Neural progenitor cell (in vitro differentiated cells): ENCODE data around the gene ARIH1. TPM values are rescaled to one million over a fixed set of nuclear protein-coding genes. Genes with fewer than 3 reads are reported as not detected.

Experiments
- DNase-seq: peaks from one replicate; pipeline ENCODE4 v3.0.0-alpha.2; 2016; ENCODE audit warnings: low spot score
- H2AFZ ChIP-seq: fragments of 200-600 bp; sonication (generic); replicated peaks from 2 replicates; pipeline ENCODE4 v1.6.1; 2016; ENCODE audit warnings: antibody characterized with exemption
- H3F3A ChIP-seq: fragments of 200-600 bp; sonication (generic); 2 replicates; pipeline ENCODE4 v1.6.1; 2016; ENCODE audit warnings: antibody characterized with exemption, low read depth
- H3K27ac ChIP-seq: fragments of 200-600 bp; sonication (generic); 2 replicates; pipeline ENCODE4 v1.5.1; 2016; ENCODE audit warnings: mild to moderate bottlenecking
- H3K27me3 ChIP-seq: fragments of 200-600 bp; sonication (generic); 2 replicates; pipeline ENCODE4 v1.6.1; 2016; ENCODE audit warnings: mild to moderate bottlenecking, moderate library complexity
- H3K36me3 ChIP-seq: fragments of 200-600 bp; sonication (generic); 2 replicates; pipeline ENCODE4 v1.5.1; 2016
- H3K4me1 ChIP-seq: fragments of 200-600 bp; sonication (generic); 2 replicates; pipeline ENCODE4 v1.6.1; 2016; ENCODE audit warnings: mixed run types
- H3K4me2 ChIP-seq: fragments of 200-600 bp; sonication (generic); 2 replicates; pipeline ENCODE4 v1.6.1; 2016
- H3K4me3 ChIP-seq: fragments of 200-600 bp; sonication (generic); 2 replicates; pipeline ENCODE4 v1.5.1; 2016
- H3K79me2 ChIP-seq: fragments of 200-600 bp; sonication (generic); 2 replicates; pipeline ENCODE4 v1.6.1; 2016; ENCODE audit warnings: low read depth
- H3K9ac ChIP-seq: fragments of 200-600 bp; sonication (generic); 2 replicates; pipeline ENCODE4 v1.6.1; 2016
- H3K9me3 ChIP-seq: fragments of 200-600 bp; sonication (generic); 2 replicates; pipeline ENCODE4 v1.5.1; 2016; ENCODE audit warnings: low read depth
- H4K20me1 ChIP-seq: fragments of 200-600 bp; sonication (generic); 2 replicates; pipeline ENCODE4 v1.6.1; 2016; ENCODE audit warnings: low read depth
- H3K27ac Mint-ChIP-seq: 3 replicates; pipeline ENCODE4 v1.8.0; 2021; ENCODE audit warnings: mixed read lengths
- H3K27me3 Mint-ChIP-seq: 2 replicates; pipeline ENCODE4 v1.8.0; 2022; ENCODE audit warnings: low read depth, mild to moderate bottlenecking, inconsistent platforms, moderate library complexity, mixed read lengths; ENCODE audit not compliant: insufficient read depth
- H3K36me3 Mint-ChIP-seq: 3 replicates; pipeline ENCODE4 v1.8.0; 2021; ENCODE audit warnings: mixed read lengths
- H3K4me1 Mint-ChIP-seq: 3 replicates; pipeline ENCODE4 v1.8.0; 2021; ENCODE audit warnings: mixed read lengths
- H3K4me3 Mint-ChIP-seq: 3 replicates; pipeline ENCODE4 v1.8.0; 2021; ENCODE audit warnings: mild to moderate bottlenecking, moderate library complexity, mixed read lengths
- H3K9me3 Mint-ChIP-seq: 3 replicates; pipeline ENCODE4 v1.8.0; 2020; ENCODE audit warnings: mixed read lengths
- EZH2 ChIP-seq: fragments of 200-600 bp; sonication (generic); IDR thresholded peaks from 2 replicates; pipeline ENCODE4 v1.6.1; 2017; ENCODE audit warnings: antibody characterized with exemption, mild to moderate bottlenecking, moderate library complexity
- EZH2phosphoT487 ChIP-seq: fragments of 200-600 bp; sonication (generic); IDR thresholded peaks from 2 replicates; pipeline ENCODE4 v1.6.1; 2017; ENCODE audit warnings: antibody characterized with exemption
- total RNA-seq: library from RNA; depleted of rRNA; stranded (reverse); fragments of >200 nt; gene quantifications from 2 replicates; pipeline ENCODE4 v1.2.3, GENCODE V29; 2015; ENCODE audit warnings: low replicate concordance
- TF ChIP-seq, protein P1 (sequence below): fragments of 200-600 bp; sonication (generic); IDR thresholded peaks from 2 replicates; pipeline ENCODE4 v1.5.1; 2017; ENCODE audit warnings: antibody characterized with exemption, mild to moderate bottlenecking

ARIH1 gene
- total RNA-seq, 1 donor from 2014 or later, result 68.0 TPM

- TF ChIP-seq EZH2phosphoT487 (no peak), EZH2 (no peak)
- TF ChIP-seq, protein P1, sequence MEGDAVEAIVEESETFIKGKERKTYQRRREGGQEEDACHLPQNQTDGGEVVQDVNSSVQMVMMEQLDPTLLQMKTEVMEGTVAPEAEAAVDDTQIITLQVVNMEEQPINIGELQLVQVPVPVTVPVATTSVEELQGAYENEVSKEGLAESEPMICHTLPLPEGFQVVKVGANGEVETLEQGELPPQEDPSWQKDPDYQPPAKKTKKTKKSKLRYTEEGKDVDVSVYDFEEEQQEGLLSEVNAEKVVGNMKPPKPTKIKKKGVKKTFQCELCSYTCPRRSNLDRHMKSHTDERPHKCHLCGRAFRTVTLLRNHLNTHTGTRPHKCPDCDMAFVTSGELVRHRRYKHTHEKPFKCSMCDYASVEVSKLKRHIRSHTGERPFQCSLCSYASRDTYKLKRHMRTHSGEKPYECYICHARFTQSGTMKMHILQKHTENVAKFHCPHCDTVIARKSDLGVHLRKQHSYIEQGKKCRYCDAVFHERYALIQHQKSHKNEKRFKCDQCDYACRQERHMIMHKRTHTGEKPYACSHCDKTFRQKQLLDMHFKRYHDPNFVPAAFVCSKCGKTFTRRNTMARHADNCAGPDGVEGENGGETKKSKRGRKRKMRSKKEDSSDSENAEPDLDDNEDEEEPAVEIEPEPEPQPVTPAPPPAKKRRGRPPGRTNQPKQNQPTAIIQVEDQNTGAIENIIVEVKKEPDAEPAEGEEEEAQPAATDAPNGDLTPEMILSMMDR, result no peak
- no peak for DNase-seq
- Histone ChIP-seq H3F3A (peaks cover 9% of the 10 kb centered on the region), H3K79me2 (no peaks in the 10 kb centered on the region), H3K4me3 (no peak overlapping the region), H3K4me2 (no peak overlapping the region), H4K20me1 (peaks cover 3% of the 10 kb centered on the region), H3K9ac (no peak overlapping the region), H3K27me3 (no peaks in the 10 kb centered on the region), H2AFZ (no peak overlapping the region), H3K4me1 (no peaks in the 10 kb centered on the region), H3K27ac (no peak overlapping the region), H3K36me3 (peaks cover 22% of the 10 kb centered on the region), H3K9me3 (no peaks in the 10 kb centered on the region)
- H3K27me3 Mint-ChIP-seq, result no peaks in the 10 kb centered on the region
- H3K4me1 Mint-ChIP-seq, result peaks cover 7% of the 10 kb centered on the region
- no peak overlapping the region for H3K4me3 Mint-ChIP-seq
- peaks cover 15% of the 10 kb centered on the region for H3K36me3 Mint-ChIP-seq
- H3K9me3 Mint-ChIP-seq, result no peaks in the 10 kb centered on the region
- no peak overlapping the region for H3K27ac Mint-ChIP-seq
These were observed 110.9 kb downstream of the ARIH1 start for GRCh38 chr15:72585025-72585424.

DNA sequence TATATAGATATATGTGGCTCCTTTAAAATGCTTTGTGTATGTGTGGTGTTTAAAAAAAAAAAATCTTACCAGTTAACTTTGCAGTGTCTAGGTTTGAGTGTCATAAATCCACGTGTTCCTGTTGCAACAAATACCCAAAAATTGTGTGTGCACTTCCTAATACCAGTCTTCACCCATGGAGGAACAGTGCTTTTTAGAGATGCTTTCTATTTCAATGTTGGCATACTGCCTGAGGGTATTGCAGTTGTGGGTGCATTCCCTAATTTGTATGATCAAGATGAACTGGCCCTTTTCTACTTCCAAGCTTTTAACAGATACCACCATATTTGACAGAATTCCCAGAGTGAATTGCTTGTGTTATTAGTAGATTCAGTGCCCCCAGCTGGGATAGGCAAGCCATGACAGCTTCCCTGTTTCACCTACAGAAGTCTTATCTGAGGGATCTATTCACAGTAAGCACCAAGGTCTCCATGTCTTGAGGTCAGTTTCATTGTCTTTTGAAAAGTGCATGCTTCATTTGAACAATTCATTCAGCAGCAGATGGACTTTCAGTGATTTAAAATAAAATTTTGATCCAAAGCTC, 111.4 kb downstream of the ARIH1 start:
- TF ChIP-seq, protein P1, result no peak
- TF ChIP-seq EZH2 (no peak), EZH2phosphoT487 (no peak)
- no peak for DNase-seq
- Mint-ChIP-seq H3K4me3 (no peak overlapping the region), H3K36me3 (peaks cover 11% of the 10 kb centered on the region), H3K4me1 (peaks cover 7% of the 10 kb centered on the region), H3K9me3 (no peaks in the 10 kb centered on the region), H3K27ac (no peak overlapping the region), H3K27me3 (no peaks in the 10 kb centered on the region)
- Histone ChIP-seq H3K79me2 (no peaks in the 10 kb centered on the region), H3K4me3 (no peak overlapping the region), H3F3A (peaks cover 10% of the 10 kb centered on the region), H3K27me3 (no peaks in the 10 kb centered on the region), H3K27ac (no peak overlapping the region), H3K4me1 (no peaks in the 10 kb centered on the region), H3K9me3 (no peaks in the 10 kb centered on the region), H3K4me2 (no peak overlapping the region), H3K9ac (no peak overlapping the region), H4K20me1 (peaks cover 3% of the 10 kb centered on the region), H3K36me3 (peaks cover 21% of the 10 kb centered on the region), H2AFZ (no peak overlapping the region)

GRCh38 chr15:72588096-72588495, 114.0 kb downstream of the ARIH1 start:
- DNase-seq, result no peak
- Histone ChIP-seq H3K4me2 (no peak overlapping the region), H4K20me1 (peaks cover 4% of the 10 kb centered on the region), H3K4me1 (no peaks in the 10 kb centered on the region), H3K9ac (no peak overlapping the region), H3K36me3 (peaks cover 5% of the 10 kb centered on the region), H3K9me3 (no peaks in the 10 kb centered on the region), H2AFZ (no peak overlapping the region), H3K4me3 (no peak overlapping the region), H3K27ac (no peak overlapping the region), H3K79me2 (no peaks in the 10 kb centered on the region), H3F3A (peaks cover 14% of the 10 kb centered on the region), H3K27me3 (no peaks in the 10 kb centered on the region)
- Mint-ChIP-seq H3K4me1 (peaks cover 7% of the 10 kb centered on the region), H3K27ac (no peak overlapping the region), H3K9me3 (no peaks in the 10 kb centered on the region), H3K36me3 (peaks cover 7% of the 10 kb centered on the region), H3K4me3 (no peak overlapping the region), H3K27me3 (no peaks in the 10 kb centered on the region)
- TF ChIP-seq, protein P1, result no peak
- TF ChIP-seq EZH2phosphoT487 (no peak), EZH2 (no peak)
